Cardiac fibroblast (primary cell): ENCODE results near the gene ROR2.
A peak's percentile ranks its signal among the peaks of the same experiment; 100 is the strongest.

ENCODE experiments used
- DNase-seq, 2 donors: peaks; one replicate each; pipeline versions ENCODE4 v3.0.0 to v3.0.0-alpha.2; 2010; ENCODE audit warnings: low read depth in 2 of 2
- H3K4me3 ChIP-seq, 2 donors: replicated peaks in 1 of 2; 1 replicate in 1 of 2; 2 replicates in 1 of 2; pipeline ENCODE4 v1.5.1; 2011; ENCODE audit warnings: low read depth in 2 of 2, low read length in 2 of 2, mild to moderate bottlenecking in 2 of 2, moderate library complexity in 1 of 2
- TF ChIP-seq, protein P1 (sequence below): IDR thresholded peaks from one replicate; pipeline ENCODE4 v1.5.1; 2011; ENCODE audit warnings: low read depth, mild to moderate bottlenecking, low read length, inconsistent platforms

Gene ROR2

DNA sequence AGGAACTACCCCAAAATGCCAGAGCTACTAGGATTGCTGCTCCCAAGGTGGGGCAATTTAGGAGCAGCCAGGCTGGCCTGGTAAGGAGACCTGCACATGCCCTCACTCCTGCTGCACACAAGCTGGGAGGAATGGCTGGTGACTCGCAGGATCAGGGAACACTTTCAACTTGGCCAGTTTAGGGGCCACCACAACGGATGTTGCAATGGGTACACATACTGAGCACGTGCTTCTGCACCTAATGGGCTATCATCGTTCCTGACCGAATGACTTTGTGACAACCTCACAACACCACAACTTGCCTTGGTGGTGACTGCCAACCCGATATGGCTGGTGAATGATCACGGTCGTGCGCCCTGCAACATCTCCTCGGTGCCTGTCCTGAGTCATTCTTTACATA, 172.0 kb downstream of the ROR2 start:
- no peak overlapping the region for H3K4me3 ChIP-seq
- DNase-seq, result no peak
- TF ChIP-seq, protein P1, sequence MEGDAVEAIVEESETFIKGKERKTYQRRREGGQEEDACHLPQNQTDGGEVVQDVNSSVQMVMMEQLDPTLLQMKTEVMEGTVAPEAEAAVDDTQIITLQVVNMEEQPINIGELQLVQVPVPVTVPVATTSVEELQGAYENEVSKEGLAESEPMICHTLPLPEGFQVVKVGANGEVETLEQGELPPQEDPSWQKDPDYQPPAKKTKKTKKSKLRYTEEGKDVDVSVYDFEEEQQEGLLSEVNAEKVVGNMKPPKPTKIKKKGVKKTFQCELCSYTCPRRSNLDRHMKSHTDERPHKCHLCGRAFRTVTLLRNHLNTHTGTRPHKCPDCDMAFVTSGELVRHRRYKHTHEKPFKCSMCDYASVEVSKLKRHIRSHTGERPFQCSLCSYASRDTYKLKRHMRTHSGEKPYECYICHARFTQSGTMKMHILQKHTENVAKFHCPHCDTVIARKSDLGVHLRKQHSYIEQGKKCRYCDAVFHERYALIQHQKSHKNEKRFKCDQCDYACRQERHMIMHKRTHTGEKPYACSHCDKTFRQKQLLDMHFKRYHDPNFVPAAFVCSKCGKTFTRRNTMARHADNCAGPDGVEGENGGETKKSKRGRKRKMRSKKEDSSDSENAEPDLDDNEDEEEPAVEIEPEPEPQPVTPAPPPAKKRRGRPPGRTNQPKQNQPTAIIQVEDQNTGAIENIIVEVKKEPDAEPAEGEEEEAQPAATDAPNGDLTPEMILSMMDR, result no peak

GRCh38 chr9:91777292-91777830, 172.7 kb downstream of the ROR2 start:
- peak; percentile 68 to 79 for DNase-seq
- H3K4me3 ChIP-seq, result no peak overlapping the region
- TF ChIP-seq, protein P1, result no peak

DNA sequence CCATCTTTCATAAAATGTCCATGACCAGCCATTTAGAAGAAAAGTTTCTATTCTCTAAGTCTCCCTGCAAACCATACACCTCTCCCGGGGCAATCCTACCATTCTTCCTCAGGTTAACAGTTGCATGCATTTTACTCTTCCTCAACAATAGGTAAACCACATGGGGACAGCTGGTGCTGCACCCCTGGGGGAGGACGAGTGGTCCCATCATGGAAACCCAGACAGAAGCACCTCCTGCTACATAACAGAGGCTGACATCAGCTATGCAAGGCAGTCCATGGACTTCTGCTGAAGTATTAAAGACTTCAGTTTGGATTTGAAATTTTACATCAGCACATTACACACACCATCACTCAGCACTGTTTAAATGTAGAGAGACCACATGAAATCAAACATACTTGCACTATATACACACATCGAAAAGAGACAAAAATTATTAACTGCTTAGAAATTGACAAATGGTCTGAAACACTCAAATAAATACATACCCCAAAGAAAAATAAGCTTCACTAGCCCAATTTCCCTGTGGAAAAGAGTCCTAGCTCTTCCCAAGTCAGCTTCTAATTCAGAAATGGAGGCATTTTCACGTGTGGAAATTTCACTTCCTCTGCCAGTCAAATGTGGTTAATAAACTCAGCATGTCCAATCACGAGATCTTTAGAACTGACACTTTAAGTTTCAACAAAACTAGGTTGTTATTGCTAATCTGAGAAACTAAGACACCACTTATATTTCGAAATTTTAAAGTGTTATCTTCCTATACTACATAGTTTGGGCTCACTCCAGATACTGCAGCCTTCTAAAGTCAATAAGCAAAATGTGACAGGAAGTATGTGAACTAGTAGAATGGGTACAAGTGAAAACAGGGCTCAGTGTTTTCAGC, 173.4 kb downstream of the ROR2 start:
- H3K4me3 ChIP-seq, result no peak overlapping the region
- DNase-seq, result peak; percentile 28 to 81
- TF ChIP-seq, protein P1, result no peak

- TF ChIP-seq, protein P1, result no peak
- no peak for DNase-seq
- no peak overlapping the region for H3K4me3 ChIP-seq
These were observed 174.4 kb downstream of the ROR2 start for GRCh38 chr9:91775708-91776028.

DNA sequence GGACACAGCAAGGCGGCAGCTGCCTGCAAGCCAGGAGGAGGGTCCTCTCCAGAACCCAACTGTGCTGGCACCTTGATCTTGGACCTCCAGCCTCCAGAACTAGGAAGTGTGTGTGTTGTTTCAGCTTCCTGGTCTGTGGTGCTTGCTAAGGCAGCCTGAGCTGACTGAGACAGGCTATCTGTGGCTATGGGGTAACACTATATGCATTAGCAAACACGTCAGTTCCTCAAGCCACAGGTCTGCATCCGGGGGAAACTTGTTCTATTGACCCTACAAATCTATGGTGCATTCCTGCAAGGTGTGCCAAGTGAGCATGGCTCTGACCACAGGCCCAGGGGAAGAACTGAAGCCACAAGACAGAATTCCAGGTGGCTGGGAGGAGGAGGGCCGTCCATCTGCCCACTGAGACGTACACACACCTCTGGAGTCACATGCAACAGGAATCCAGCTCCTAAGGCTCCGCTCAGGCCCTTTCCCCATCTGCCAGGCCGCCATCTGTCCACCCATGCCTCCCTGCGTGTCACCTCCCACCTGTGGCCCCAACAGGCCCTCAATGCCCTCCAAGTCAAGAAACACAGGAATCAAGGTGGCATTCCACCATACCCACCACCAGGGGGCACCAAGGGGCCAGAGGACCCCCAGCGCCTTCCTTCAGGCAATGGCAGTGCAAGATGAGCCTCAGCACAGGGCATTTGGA, 174.9 kb downstream of the ROR2 start:
- TF ChIP-seq, protein P1, result peak; percentile 80
- peak; percentile 56 to 66 for DNase-seq

DNA sequence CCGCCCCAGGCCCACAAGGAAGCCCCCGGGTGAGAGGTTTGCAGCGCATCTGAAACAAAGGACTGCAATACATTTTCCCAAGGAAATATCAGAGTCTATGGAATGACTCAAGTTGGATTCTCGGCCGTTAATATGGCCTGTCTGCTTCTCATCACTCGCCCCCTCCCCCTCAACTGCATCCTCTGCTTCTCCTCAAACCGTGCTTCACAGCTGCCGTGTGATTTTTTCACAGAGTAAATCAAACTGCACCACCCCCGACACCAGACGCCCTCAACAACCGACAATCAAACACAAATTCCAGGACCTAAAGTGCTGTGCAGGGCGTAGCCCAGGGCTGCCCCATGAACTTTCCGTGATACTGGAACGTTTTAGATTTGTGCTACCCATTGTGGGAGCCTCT, 176.9 kb downstream of the ROR2 start:
- peak in 1 of 2 donors; percentile 26 for DNase-seq
- no peak overlapping the region for H3K4me3 ChIP-seq
- TF ChIP-seq, protein P1, result no peak

More for the DNA sequence above, 174.9 kb downstream of the ROR2 start:
- H3K4me3 ChIP-seq, result no peak overlapping the region
